Fibroblast of lung (primary cell): ENCODE data around the gene C5orf63. TPM values are rescaled to one million over a fixed set of nuclear protein-coding genes. Genes with fewer than 3 reads are reported as not detected.
"Not testable (repeated sequence)": the region's sequence is repeated elsewhere in the genome, so short reads cannot be mapped to it uniquely, and the experiment has no call there.

Experiments used
- DNase-seq, 2 donors: peaks; one replicate each; pipeline versions ENCODE4 v3.0.0 to v3.0.0-alpha.2; 2010; ENCODE audit warnings: low read depth in 2 of 2
- H2AFZ ChIP-seq: 2 replicates; pipeline ENCODE4 v1.5.1; 2012; ENCODE audit warnings: low read length, control low read depth, inconsistent platforms
- H3K27ac ChIP-seq: 2 replicates; pipeline ENCODE4 v1.5.1; 2011; ENCODE audit warnings: low read length, control low read depth; ENCODE audit not compliant: insufficient read depth
- H3K27me3 ChIP-seq: 2 replicates; pipeline ENCODE4 v1.5.1; 2011; ENCODE audit warnings: mild to moderate bottlenecking, low read length; ENCODE audit not compliant: control insufficient read depth, insufficient read depth
- H3K36me3 ChIP-seq: 2 replicates; pipeline ENCODE4 v1.5.1; 2011; ENCODE audit warnings: low read length; ENCODE audit not compliant: control insufficient read depth, insufficient read depth
- H3K4me1 ChIP-seq: 2 replicates; pipeline ENCODE4 v1.5.1; 2011; ENCODE audit warnings: low read length; ENCODE audit not compliant: control insufficient read depth, insufficient read depth; ENCODE audit errors: extremely low read depth
- H3K4me2 ChIP-seq: 2 replicates; pipeline ENCODE4 v1.5.1; 2011; ENCODE audit warnings: low read length, control low read depth; ENCODE audit not compliant: insufficient read depth; ENCODE audit errors: extremely low read depth
- H3K4me3 ChIP-seq, 4 experiments: fragments of 200-600 bp in 1 of 4; sonication (generic) in 1 of 4; replicated peaks in 1 of 4; 2 replicates each; pipeline ENCODE4 v1.5.1; 2011 to 2016; ENCODE audit warnings: low read length in 4 of 4, low read depth in 3 of 4, mild to moderate bottlenecking in 3 of 4, control low read depth in 2 of 4, inconsistent platforms in 1 of 4, mixed read lengths in 1 of 4; ENCODE audit not compliant: insufficient read depth in 1 of 4; ENCODE audit errors: control extremely low read depth in 1 of 4
- H3K79me2 ChIP-seq: 2 replicates; pipeline ENCODE4 v1.5.1; 2012; ENCODE audit warnings: mild to moderate bottlenecking, low read length, inconsistent platforms; ENCODE audit not compliant: control insufficient read depth, insufficient read depth
- H3K9ac ChIP-seq: 2 replicates; pipeline ENCODE4 v1.5.1; 2011; ENCODE audit warnings: mild to moderate bottlenecking, low read length, control low read depth; ENCODE audit not compliant: insufficient read depth
- H3K9me3 ChIP-seq: 2 replicates; pipeline ENCODE4 v1.5.1; 2012; ENCODE audit warnings: low read depth, low read length; ENCODE audit not compliant: control insufficient read depth, insufficient read depth
- H4K20me1 ChIP-seq: 2 replicates; pipeline ENCODE4 v1.5.1; 2011; ENCODE audit warnings: low read length; ENCODE audit not compliant: control insufficient read depth, insufficient read depth; ENCODE audit errors: extremely low read depth
- CTCF ChIP-seq, 2 donors: IDR thresholded peaks in 1 of 2; conservative IDR thresholded peaks in 1 of 2; 1 replicate in 1 of 2; 2 replicates in 1 of 2; pipeline ENCODE4 v1.5.1; 2011 to 2012; ENCODE audit warnings: low read length in 2 of 2, control low read depth in 1 of 2, inconsistent platforms in 1 of 2, low read depth in 1 of 2, mild to moderate bottlenecking in 1 of 2
- EZH2 ChIP-seq: IDR thresholded peaks from 2 replicates; pipeline ENCODE4 v1.5.1; 2012; ENCODE audit warnings: low read length, control low read depth, mild to moderate bottlenecking; ENCODE audit errors: missing control alignments
- polyA plus RNA-seq, 2 donors: library from polyadenylated mRNA; depleted of rRNA in 1 of 2; stranded (reverse) in 1 of 2; unstranded in 1 of 2; fragments of >200 nt; gene quantifications; 2 replicates each; pipeline ENCODE4 v1.2.1, GENCODE V29; 2011 to 2012; ENCODE audit warnings: missing spikeins in 1 of 2
- total RNA-seq: library from RNA; depleted of rRNA; stranded (reverse); fragments of >200 nt; gene quantifications from 2 replicates; pipeline ENCODE4 v1.2.1, GENCODE V29; 2014

Gene C5orf63
- total and polyA plus RNA-seq, 2 donors (not counting 1 experiment from before 2014, with no cell fraction given), result 2.9 to 4.0 TPM

DNA sequence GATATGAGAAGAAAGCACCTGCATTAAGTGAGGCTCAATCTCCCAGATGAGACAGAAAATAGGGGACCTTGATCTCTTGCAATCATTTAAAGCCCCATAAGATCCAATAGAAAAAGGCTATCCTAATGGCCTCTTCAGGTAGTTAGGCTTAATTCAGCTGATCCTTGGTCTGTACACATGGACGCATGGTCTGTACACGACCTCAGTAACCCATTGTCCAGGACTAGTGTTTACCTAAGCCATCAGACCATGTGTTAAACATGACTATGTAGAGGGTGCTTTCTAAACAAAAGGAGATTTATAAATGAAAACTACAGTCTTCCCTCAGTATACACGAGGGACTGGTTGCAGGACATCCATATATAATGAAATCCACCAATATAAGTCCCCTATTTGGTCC is 50.5 kb downstream of the C5orf63 start:
- Histone ChIP-seq H4K20me1 (no peaks in the 10 kb centered on the region), H3K9ac (no peak overlapping the region), H3K4me3 (no peak overlapping the region), H3K36me3 (no peaks in the 10 kb centered on the region), H3K4me1 (no peaks in the 10 kb centered on the region), H3K79me2 (peaks cover 5% of the 10 kb centered on the region), H3K27me3 (no peaks in the 10 kb centered on the region), H3K4me2 (no peak overlapping the region), H3K27ac (no peak overlapping the region), H3K9me3 (no peaks in the 10 kb centered on the region), H2AFZ (no peak overlapping the region)
- TF ChIP-seq CTCF (conservative IDR thresholded peaks at IDR 0.05 in 1 of 2, IDR thresholded peaks at IDR 0.05 in 1 of 2; ENCODE audit: low read depth in 1 of 2, low read length in 2 of 2) (no peak), EZH2 (no peak)
- no peak for DNase-seq

DNA sequence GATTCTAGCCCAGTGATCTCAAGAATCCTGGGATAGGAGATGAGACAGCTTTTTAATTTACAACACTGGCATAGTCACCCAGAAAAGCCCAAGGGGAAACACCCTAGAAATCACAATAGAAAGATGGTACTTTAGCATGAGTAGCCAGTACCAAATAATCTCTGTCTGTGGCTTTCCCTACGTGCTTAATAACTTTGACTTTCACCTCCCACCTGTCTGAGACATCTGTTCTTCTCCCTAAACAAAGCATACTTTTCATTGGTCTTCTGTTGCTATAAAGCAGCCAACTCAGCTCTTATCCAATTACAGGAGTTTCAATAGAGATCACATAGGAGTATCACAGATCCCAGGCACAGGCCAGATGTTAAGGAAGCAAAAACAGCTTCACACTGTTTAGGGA is 53.4 kb downstream of the C5orf63 start:
- peaks cover 2% of the 10 kb centered on the region for H3K79me2 ChIP-seq
- TF ChIP-seq EZH2 (no peak), CTCF (conservative IDR thresholded peaks at IDR 0.05 in 1 of 2, IDR thresholded peaks at IDR 0.05 in 1 of 2; ENCODE audit: low read depth in 1 of 2, low read length in 2 of 2) (no peak)
- no peaks in the 10 kb centered on the region for H3K36me3 ChIP-seq
- no peaks in the 10 kb centered on the region for H3K4me1 ChIP-seq
- no peaks in the 10 kb centered on the region for H3K27me3 ChIP-seq
- no peak overlapping the region for H3K4me3 ChIP-seq
- H3K9ac ChIP-seq, result no peak overlapping the region
- no peak overlapping the region for H3K27ac ChIP-seq
- no peak for DNase-seq
- H3K9me3 ChIP-seq, result no peaks in the 10 kb centered on the region
- H3K4me2 ChIP-seq, result no peak overlapping the region
- no peak overlapping the region for H2AFZ ChIP-seq
- H4K20me1 ChIP-seq, result no peaks in the 10 kb centered on the region

DNA sequence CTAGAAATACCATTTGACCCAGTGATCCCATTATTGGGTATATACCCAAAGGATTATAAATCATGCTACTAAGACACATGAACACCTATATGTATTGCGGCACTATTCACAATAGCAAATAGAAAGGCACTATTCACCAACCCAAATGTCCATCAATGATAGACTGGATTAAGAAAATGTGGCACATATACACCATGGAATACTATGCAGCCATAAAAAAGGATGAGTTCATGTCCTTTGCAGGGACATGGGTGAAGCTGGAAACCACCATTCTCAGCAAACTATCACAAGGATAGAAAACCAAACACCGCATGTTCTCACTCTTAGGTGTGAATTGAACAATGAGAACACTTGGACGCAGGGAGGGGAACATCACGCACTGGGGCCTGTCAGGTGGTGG is 56.6 kb downstream of the C5orf63 start:
- not testable (repeated sequence) for H4K20me1 ChIP-seq, H3K27me3 ChIP-seq, H2AFZ ChIP-seq, H3K27ac ChIP-seq, H3K4me3 ChIP-seq, H3K9me3 ChIP-seq, H3K36me3 ChIP-seq, H3K9ac ChIP-seq, DNase-seq, H3K4me1 ChIP-seq, H3K4me2 ChIP-seq, H3K79me2 ChIP-seq
